Measurements from ENCODE around the gene PTRH2. TPM values are rescaled to one million over a fixed set of nuclear protein-coding genes. Genes with fewer than 3 reads are reported as not detected.
A peak's percentile ranks its signal among the peaks of the same experiment; 100 is the strongest.
"Not testable (repeated sequence)": the region's sequence is repeated elsewhere in the genome, so short reads cannot be mapped to it uniquely, and the experiment has no call there.

PTRH2 gene
- total RNA-seq, 2 experiments from 2014 or later, result 16.2 to 17.3 TPM

DNA sequence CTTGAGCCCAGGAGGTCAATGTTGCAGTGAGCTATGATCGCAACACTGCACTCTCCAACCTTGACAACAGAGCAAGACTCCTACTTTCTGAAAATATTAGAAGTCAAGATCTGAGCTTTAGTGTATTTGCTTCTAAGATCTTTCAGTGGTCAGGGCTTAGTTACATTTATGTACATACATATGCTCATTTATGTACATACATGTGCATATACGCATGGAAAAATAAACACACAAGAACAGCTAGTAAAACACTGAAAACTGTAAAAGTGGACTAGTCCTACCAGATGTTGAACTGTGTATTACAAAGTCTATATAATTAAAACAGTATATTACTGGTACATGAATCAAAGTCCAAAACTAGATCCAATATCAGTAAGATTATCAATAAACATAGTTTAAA, 28.3 kb downstream of the PTRH2 start:
- POLR2A ChIA-PET, result no interaction called here
- H3K4me1 Mint-ChIP-seq, result peaks cover 1% of the 10 kb centered on the region
- no peaks in the 10 kb centered on the region for H3K27me3 Mint-ChIP-seq
- H3K27ac Mint-ChIP-seq, result no peak overlapping the region
- DNase-seq (no peak), ATAC-seq (ENCODE audit: low read depth) (no peak)
- no peaks in the 10 kb centered on the region for H3K9me3 Mint-ChIP-seq
- H3K36me3 Mint-ChIP-seq, result peaks cover 18% of the 10 kb centered on the region
- H3K4me3 Mint-ChIP-seq, result no peak overlapping the region

DNA sequence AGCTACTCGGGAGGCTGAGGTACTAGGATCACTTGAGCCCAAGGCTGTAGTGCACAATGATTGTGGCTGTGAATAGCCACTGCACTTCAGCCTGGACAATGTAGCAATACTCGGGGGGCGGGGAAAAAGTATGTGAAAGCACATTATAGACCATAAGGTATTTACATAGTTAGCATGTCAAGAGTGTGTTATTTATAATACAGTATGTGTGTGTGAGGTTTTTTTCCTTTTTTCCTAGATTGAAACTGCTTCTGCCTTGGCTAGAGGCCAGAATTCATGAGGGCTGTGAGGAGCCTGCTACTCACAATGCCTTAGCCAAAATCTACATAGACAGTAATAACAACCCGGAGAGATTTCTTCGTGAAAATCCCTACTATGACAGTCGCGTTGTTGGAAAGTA, 30.5 kb downstream of the PTRH2 start:
- H3K36me3 Mint-ChIP-seq, result peaks cover 14% of the 10 kb centered on the region
- POLR2A ChIA-PET, result no interaction called here
- H3K9me3 Mint-ChIP-seq, result no peaks in the 10 kb centered on the region
- ATAC-seq (ENCODE audit: low read depth), result no peak
- peaks cover 3% of the 10 kb centered on the region for H3K4me1 Mint-ChIP-seq
- no peak for DNase-seq
- no peak overlapping the region for H3K4me3 Mint-ChIP-seq
- H3K27ac Mint-ChIP-seq, result no peak overlapping the region
- no peaks in the 10 kb centered on the region for H3K27me3 Mint-ChIP-seq

DNA sequence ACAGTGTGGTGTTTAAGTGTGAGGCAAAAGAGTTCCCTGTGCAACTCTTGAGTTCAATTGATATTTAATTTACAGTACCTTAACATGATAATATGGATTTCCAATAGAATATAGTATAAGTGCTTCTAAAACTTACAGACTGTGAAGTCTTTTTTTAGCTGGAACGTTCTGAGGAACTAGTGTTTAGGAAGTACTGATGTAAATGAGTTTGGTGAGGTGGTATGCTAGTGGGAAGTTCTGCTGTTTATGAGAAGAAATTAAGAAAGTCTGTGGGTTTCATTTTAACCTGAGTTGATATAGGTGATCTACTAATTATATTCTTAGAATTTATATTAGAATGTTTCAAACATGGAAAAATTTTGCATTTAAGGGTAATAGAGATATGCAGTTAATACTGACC, 32.0 kb downstream of the PTRH2 start:
- peaks cover 14% of the 10 kb centered on the region for H3K36me3 Mint-ChIP-seq
- no peaks in the 10 kb centered on the region for H3K9me3 Mint-ChIP-seq
- DNase-seq (no peak), ATAC-seq (ENCODE audit: low read depth) (no peak)
- peaks cover 16% of the 10 kb centered on the region for H3K4me1 Mint-ChIP-seq
- H3K4me3 Mint-ChIP-seq, result no peak overlapping the region
- H3K27ac Mint-ChIP-seq, result no peak overlapping the region
- POLR2A ChIA-PET, result no interaction called here
- H3K27me3 Mint-ChIP-seq, result no peaks in the 10 kb centered on the region

DNA sequence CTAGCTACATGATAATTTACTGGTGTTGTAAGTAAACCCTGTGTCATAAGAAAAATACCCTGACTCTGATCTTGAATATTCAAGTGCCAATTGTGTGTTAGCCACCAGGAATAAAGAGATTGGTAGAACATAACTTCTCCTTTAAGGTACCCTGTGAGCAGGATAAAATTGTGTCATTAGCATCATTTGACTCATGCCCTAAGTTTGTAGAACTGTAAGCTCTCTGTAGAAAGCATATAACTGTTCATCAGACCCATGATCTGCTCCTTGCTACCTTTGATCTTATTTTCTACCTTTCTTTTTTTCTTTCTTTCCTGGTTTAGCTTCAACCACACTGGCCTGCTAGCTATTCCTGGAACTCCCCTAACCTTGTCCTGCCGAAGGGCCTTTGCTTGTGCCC, 35.8 kb downstream of the PTRH2 start:
- no peak overlapping the region for H3K4me3 Mint-ChIP-seq
- POLR2A ChIA-PET, result no interaction called here
- no peaks in the 10 kb centered on the region for H3K9me3 Mint-ChIP-seq
- H3K27me3 Mint-ChIP-seq, result no peaks in the 10 kb centered on the region
- peaks cover 19% of the 10 kb centered on the region for H3K36me3 Mint-ChIP-seq
- ATAC-seq (ENCODE audit: low read depth) (no peak), DNase-seq (no peak)
- peak overlapping the region; percentile 44 for H3K27ac Mint-ChIP-seq
- H3K4me1 Mint-ChIP-seq, result peaks cover 23% of the 10 kb centered on the region

DNA sequence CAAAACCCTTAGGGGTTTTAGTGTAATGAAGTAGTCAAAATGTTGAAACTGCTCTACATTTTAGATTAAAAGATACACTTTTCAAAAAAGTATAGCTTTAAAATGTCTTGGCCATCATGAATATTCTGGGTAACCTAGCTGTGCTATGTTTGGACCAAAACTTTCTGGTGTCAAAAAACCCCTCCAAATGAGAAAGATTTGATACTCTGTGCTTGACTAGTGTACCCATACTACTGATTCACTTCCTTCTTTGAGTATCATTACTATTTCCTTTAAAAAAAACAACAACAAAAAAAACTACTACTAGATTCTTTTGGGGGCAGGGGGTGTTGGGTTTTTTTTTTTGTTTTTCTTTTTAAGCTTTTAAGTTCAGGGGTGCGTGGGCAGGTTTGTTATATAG, 37.3 kb downstream of the PTRH2 start:
- ATAC-seq (ENCODE audit: low read depth) (no peak), DNase-seq (no peak)
- Mint-ChIP-seq H3K36me3 (peaks cover 21% of the 10 kb centered on the region), H3K27me3 (no peaks in the 10 kb centered on the region), H3K4me3 (no peak overlapping the region), H3K9me3 (no peaks in the 10 kb centered on the region), H3K4me1 (peaks cover 23% of the 10 kb centered on the region), H3K27ac (no peak overlapping the region)
- POLR2A ChIA-PET, result no interaction called here

DNA sequence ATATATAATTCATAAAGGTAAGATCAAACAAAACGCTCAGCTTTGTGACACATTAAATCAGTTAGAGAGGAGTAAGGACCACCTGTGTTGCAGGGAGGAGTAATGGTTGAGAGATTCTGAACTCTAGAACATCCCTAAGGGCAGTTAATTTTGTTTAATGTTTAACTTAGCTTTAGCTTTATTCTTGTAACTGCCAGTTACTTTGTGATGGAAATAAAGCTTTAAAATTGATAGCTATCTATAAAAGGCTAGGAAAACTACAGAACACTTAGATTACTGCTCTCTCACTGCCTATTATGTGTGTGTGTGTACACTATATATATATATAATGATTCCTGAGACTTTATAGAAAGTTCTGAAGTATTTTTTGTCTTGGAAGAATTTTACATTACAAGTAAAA, 37.8 kb downstream of the PTRH2 start:
- DNase-seq (no peak), ATAC-seq (ENCODE audit: low read depth) (no peak)
- Mint-ChIP-seq H3K4me3 (no peak overlapping the region), H3K27ac (no peak overlapping the region), H3K9me3 (no peaks in the 10 kb centered on the region), H3K36me3 (peaks cover 18% of the 10 kb centered on the region), H3K4me1 (peaks cover 23% of the 10 kb centered on the region), H3K27me3 (no peaks in the 10 kb centered on the region)
- POLR2A ChIA-PET, result no interaction called here

DNA sequence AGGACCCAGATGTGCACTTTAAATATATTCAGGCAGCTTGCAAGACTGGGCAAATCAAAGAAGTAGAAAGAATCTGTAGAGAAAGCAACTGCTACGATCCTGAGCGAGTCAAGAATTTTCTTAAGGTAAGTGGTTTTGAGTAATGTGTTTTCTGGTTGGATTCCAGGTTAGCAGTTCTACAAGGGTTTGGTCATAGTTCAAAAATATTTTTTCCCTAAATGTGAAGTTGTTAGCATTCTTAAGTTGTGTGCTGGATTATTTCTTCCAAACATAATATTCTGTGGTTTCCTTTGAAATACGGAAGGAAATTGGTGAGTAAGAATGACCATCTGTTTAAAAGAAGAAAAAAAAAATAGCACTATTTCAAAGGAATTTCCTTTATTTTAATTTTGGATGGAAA, 38.4 kb downstream of the PTRH2 start:
- ATAC-seq (ENCODE audit: low read depth), result no peak
- Mint-ChIP-seq H3K4me1 (peaks cover 22% of the 10 kb centered on the region), H3K9me3 (no peaks in the 10 kb centered on the region), H3K4me3 (no peak overlapping the region), H3K27ac (no peak overlapping the region), H3K36me3 (peaks cover 20% of the 10 kb centered on the region), H3K27me3 (no peaks in the 10 kb centered on the region)
- POLR2A ChIA-PET, result no interaction called here
- no peak for DNase-seq

DNA sequence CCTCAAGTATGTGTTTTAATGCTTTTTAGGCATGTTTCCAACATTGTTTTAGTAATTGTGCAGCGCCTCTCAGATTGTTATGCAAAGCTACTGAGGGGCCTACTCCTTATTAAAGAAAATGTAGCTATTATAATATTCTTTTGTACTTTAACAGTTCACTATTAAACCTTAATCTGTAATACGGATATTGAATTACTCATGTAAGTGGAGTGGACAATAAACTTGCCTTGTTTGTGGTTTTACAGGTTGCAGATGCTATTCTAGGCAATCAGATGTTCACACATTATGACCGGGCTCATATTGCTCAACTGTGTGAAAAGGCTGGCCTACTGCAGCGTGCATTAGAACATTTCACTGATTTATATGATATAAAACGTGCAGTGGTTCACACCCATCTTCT, 41.0 kb downstream of the PTRH2 start:
- POLR2A ChIA-PET, result no interaction called here
- Mint-ChIP-seq H3K27me3 (no peaks in the 10 kb centered on the region), H3K9me3 (no peaks in the 10 kb centered on the region), H3K36me3 (peaks cover 21% of the 10 kb centered on the region), H3K27ac (no peak overlapping the region), H3K4me3 (no peak overlapping the region), H3K4me1 (peaks cover 15% of the 10 kb centered on the region)
- DNase-seq (no peak), ATAC-seq (ENCODE audit: low read depth) (no peak)

DNA sequence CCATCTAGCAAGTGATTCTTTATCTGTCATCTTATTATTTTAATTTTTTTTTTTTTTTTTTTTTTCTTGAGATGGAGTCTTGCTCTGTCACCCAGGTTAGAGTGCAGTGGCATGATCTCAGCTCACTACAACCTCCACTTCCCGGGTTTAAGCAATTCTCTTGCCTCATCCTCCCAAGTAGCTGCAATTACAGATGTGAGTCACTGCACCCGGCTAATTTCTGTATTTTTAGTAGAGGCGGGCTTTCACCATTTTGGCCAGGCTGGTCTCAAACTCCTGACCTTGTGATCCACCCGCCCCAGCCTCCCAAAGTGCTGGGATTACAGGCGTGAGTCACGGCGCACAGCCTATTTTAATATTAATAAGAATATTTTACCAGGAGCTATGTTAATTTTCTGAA, 50.6 kb downstream of the PTRH2 start:
- H3K36me3 Mint-ChIP-seq, result peaks cover 35% of the 10 kb centered on the region
- H3K9me3 Mint-ChIP-seq; DNase-seq; H3K27me3 Mint-ChIP-seq; H3K4me3 Mint-ChIP-seq; H3K27ac Mint-ChIP-seq; H3K4me1 Mint-ChIP-seq; ATAC-seq (ENCODE audit: low read depth): not testable (repeated sequence)
- POLR2A ChIA-PET, result interaction anchor here (0.7 kb wide), 1 partner anchor 34 kb away, joined by 6 read pairs; no protein-coding TSS in a partner anchor

DNA sequence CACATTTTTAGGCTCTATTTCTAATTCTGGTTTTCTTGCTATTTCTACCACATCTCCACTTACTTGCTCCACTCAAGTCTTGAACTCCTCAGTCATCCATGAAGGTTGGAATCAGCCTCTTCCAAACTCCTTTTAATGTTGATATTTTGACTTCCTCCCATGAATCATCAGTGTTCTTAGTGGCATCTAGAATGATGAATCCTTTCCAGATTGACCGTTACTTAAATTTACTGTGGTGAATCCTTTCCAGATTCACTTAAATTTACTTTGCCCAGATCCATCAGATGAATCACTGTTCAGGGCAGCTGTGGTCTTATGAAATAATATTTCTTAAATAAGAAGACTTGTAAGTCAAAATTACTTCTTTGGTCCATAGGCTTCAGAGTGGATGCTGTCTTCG, 55.1 kb downstream of the PTRH2 start:
- H3K36me3 Mint-ChIP-seq, result peaks cover 47% of the 10 kb centered on the region
- H3K27ac Mint-ChIP-seq, result no peak overlapping the region
- POLR2A ChIA-PET, result interaction anchor here (0.8 kb wide), 1 partner anchor 33 kb away, joined by 3 read pairs; no protein-coding TSS in a partner anchor
- no peak overlapping the region for H3K4me3 Mint-ChIP-seq
- H3K4me1 Mint-ChIP-seq, result peaks cover 19% of the 10 kb centered on the region
- no peaks in the 10 kb centered on the region for H3K27me3 Mint-ChIP-seq
- no peak for DNase-seq
- H3K9me3 Mint-ChIP-seq, result no peaks in the 10 kb centered on the region
- no peak for ATAC-seq (ENCODE audit: low read depth)

DNA sequence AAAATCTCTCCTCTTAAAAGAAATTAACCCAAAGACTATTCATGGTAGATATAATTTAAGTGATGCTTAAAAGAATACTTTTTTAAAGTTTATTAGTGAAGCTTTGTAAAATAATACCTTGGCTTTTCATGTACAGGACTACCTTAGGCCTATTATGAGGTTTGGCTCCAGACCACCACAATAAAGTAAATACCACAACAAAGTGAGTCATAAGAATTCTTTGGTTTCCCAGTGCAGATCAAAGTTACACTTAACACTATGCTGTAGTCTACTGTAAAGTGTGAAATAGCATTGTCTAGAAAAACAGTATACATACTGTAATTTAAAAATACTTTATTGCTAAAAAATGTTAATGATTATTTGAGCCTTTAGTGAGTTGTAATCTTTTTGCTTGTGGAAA, 55.9 kb downstream of the PTRH2 start:
- DNase-seq (no peak), ATAC-seq (ENCODE audit: low read depth) (peak; percentile 72)
- no peak overlapping the region for H3K27ac Mint-ChIP-seq
- peaks cover 19% of the 10 kb centered on the region for H3K4me1 Mint-ChIP-seq
- H3K4me3 Mint-ChIP-seq, result no peak overlapping the region
- H3K36me3 Mint-ChIP-seq, result peaks cover 49% of the 10 kb centered on the region
- POLR2A ChIA-PET, result no interaction called here
- H3K27me3 Mint-ChIP-seq, result no peaks in the 10 kb centered on the region
- no peaks in the 10 kb centered on the region for H3K9me3 Mint-ChIP-seq

DNA sequence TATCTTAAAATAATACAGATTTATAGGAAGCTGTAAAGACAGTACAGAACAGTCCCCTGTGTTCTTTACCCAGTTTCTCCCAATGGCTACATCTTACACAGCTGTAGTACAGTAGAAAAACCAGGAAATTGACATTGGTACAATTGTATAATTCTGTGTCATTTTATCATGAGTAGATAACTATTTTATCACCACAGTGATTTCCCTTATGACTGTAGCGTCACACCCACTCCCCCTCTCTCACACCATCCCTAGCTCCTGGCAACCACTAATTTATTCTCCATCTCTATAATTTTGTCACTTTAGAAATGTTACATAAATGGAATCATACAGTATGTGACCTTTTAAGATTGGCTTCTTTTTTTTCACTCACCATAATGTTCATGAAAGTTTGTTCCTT, 56.6 kb downstream of the PTRH2 start:
- no peak for ATAC-seq (ENCODE audit: low read depth)
- H3K27me3 Mint-ChIP-seq, result no peaks in the 10 kb centered on the region
- H3K36me3 Mint-ChIP-seq, result peaks cover 45% of the 10 kb centered on the region
- H3K4me1 Mint-ChIP-seq, result peaks cover 19% of the 10 kb centered on the region
- H3K9me3 Mint-ChIP-seq, result no peaks in the 10 kb centered on the region
- POLR2A ChIA-PET, result interaction anchor here (0.6 kb wide), 1 partner anchor 19 kb away, joined by 6 read pairs; no protein-coding TSS in a partner anchor
- DNase-seq, result no peak
- no peak overlapping the region for H3K4me3 Mint-ChIP-seq
- H3K27ac Mint-ChIP-seq, result no peak overlapping the region

DNA sequence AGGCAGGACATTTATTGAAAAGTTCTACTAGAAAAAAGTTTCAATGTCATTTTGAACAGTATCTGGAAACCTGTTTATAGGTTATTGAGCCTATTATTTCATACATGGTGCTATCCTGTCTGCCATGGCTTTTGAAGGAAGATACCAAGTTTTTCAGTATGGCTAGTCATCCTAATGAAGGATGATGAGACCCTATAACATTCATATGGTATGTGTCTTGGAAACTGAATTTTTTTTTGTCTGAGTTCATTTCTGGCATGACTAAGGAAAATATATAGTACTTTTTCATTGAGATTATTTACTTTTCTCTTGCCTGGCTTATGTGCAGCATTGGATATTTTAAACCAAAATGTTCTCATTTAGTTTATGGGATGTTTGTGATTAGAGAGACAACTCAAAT, 57.3 kb downstream of the PTRH2 start:
- H3K4me3 Mint-ChIP-seq, result no peak overlapping the region
- H3K4me1 Mint-ChIP-seq, result peaks cover 19% of the 10 kb centered on the region
- H3K9me3 Mint-ChIP-seq, result no peaks in the 10 kb centered on the region
- no peaks in the 10 kb centered on the region for H3K27me3 Mint-ChIP-seq
- H3K27ac Mint-ChIP-seq, result no peak overlapping the region
- ATAC-seq (ENCODE audit: low read depth), result no peak
- peaks cover 46% of the 10 kb centered on the region for H3K36me3 Mint-ChIP-seq
- no peak for DNase-seq
- POLR2A ChIA-PET, result no interaction called here

Measured in activated naive CD8-positive, alpha-beta T cell treated with anti-CD3 and anti-CD28 coated beads, Interleukin-2, amount 10 ng/mL, durations not matched to agents 7 days and 5 days (primary cell).